H9 (cell line): Measurements from ENCODE around the gene FEZF2. TPM values are rescaled to one million over a fixed set of nuclear protein-coding genes. Genes with fewer than 3 reads are reported as not detected.

Experiments
- DNase-seq: peaks from one replicate; pipeline ENCODE4 v3.0.0-alpha.2; 2017
- H2AFZ ChIP-seq: one replicate; pipeline ENCODE4 v1.6.1; 2013; ENCODE audit warnings: mild to moderate bottlenecking, low read length, control low read depth, moderate library complexity
- H2AK5ac ChIP-seq: 2 replicates; pipeline ENCODE4 v1.6.1; 2013; ENCODE audit warnings: low read length, control low read depth, mixed read lengths; ENCODE audit not compliant: insufficient read length
- H2BK120ac ChIP-seq: one replicate; pipeline ENCODE4 v1.6.1; 2013; ENCODE audit warnings: low read depth, mild to moderate bottlenecking, low read length, control low read depth, inconsistent platforms; ENCODE audit not compliant: poor library complexity, severe bottlenecking
- H2BK12ac ChIP-seq: 2 replicates; pipeline ENCODE4 v1.6.1; 2013; ENCODE audit warnings: low read length, control low read depth, mixed read lengths, low read depth; ENCODE audit not compliant: insufficient read length
- H2BK15ac ChIP-seq: 2 replicates; pipeline ENCODE4 v1.6.1; 2013; ENCODE audit warnings: low read depth, low read length, control low read depth
- H2BK20ac ChIP-seq: one replicate; pipeline ENCODE4 v1.6.1; 2013; ENCODE audit warnings: low read depth, mild to moderate bottlenecking, low read length, control low read depth, inconsistent platforms; ENCODE audit not compliant: poor library complexity, severe bottlenecking
- H2BK5ac ChIP-seq: 2 replicates; pipeline ENCODE4 v1.6.1; 2013; ENCODE audit warnings: low read length, control low read depth, mixed read lengths; ENCODE audit not compliant: insufficient read length
- H3K14ac ChIP-seq: 2 replicates; pipeline ENCODE4 v1.6.1; 2013; ENCODE audit warnings: low read length, control low read depth; ENCODE audit not compliant: insufficient read depth
- H3K18ac ChIP-seq: 2 replicates; pipeline ENCODE4 v1.6.1; 2013; ENCODE audit warnings: low read depth, mild to moderate bottlenecking, mixed read lengths, low read length, control low read depth; ENCODE audit not compliant: insufficient read length
- H3K23ac ChIP-seq: 2 replicates; pipeline ENCODE4 v1.6.1; 2013; ENCODE audit warnings: low read length, control low read depth, mixed read lengths, low read depth; ENCODE audit not compliant: insufficient read length
- H3K23me2 ChIP-seq: 2 replicates; pipeline ENCODE4 v1.6.1; 2013; ENCODE audit warnings: low read depth, mild to moderate bottlenecking, mixed read lengths, low read length, control low read depth; ENCODE audit not compliant: insufficient read length, poor library complexity, severe bottlenecking
- H3K27ac ChIP-seq: 2 replicates; pipeline ENCODE4 v1.5.1; 2013; ENCODE audit warnings: low read length, control low read depth, mixed read lengths, low read depth; ENCODE audit not compliant: insufficient read length
- H3K27me3 ChIP-seq: 2 replicates; pipeline ENCODE4 v1.6.1; 2013; ENCODE audit warnings: low read length, control low read depth, inconsistent platforms; ENCODE audit not compliant: insufficient read depth
- H3K4ac ChIP-seq: 2 replicates; pipeline ENCODE4 v1.6.1; 2013; ENCODE audit warnings: low read depth, mild to moderate bottlenecking, control low read depth, inconsistent platforms, low read length, moderate library complexity
- H3K4me1 ChIP-seq: 2 replicates; pipeline ENCODE4 v1.6.1; 2013; ENCODE audit warnings: low read length, control low read depth, inconsistent platforms; ENCODE audit not compliant: insufficient read depth
- H3K4me2 ChIP-seq: 2 replicates; pipeline ENCODE4 v1.6.1; 2013; ENCODE audit warnings: low read length, control low read depth, mixed read lengths; ENCODE audit not compliant: insufficient read length, insufficient read depth
- H3K56ac ChIP-seq: 2 replicates; pipeline ENCODE4 v1.6.1; 2013; ENCODE audit warnings: low read depth, mild to moderate bottlenecking, mixed read lengths, low read length, control low read depth; ENCODE audit not compliant: insufficient read length
- H3K79me1 ChIP-seq: 2 replicates; pipeline ENCODE4 v1.6.1; 2013; ENCODE audit warnings: low read depth, mild to moderate bottlenecking, moderate library complexity, low read length, control low read depth, inconsistent platforms; ENCODE audit not compliant: insufficient read depth, poor library complexity, severe bottlenecking
- H3K79me2 ChIP-seq: 2 replicates; pipeline ENCODE4 v1.6.1; 2013; ENCODE audit warnings: low read length, control low read depth, inconsistent platforms; ENCODE audit not compliant: insufficient read depth
- H3K9ac ChIP-seq: 2 replicates; pipeline ENCODE4 v1.6.1; 2013; ENCODE audit warnings: low read length, control low read depth, mixed read lengths; ENCODE audit not compliant: insufficient read length; ENCODE audit errors: extremely low read depth
- H3K9me3 ChIP-seq: one replicate; pipeline ENCODE4 v1.6.1; 2013; ENCODE audit warnings: low read depth, low read length, inconsistent platforms; ENCODE audit not compliant: control insufficient read depth
- H3T11ph ChIP-seq: one replicate; pipeline ENCODE4 v1.6.1; 2013; ENCODE audit warnings: mild to moderate bottlenecking, low read length, control low read depth, inconsistent platforms
- H4K20me1 ChIP-seq: one replicate; pipeline ENCODE4 v1.6.1; 2013; ENCODE audit not compliant: control insufficient read depth, insufficient read length, insufficient read depth
- H4K5ac ChIP-seq: 2 replicates; pipeline ENCODE4 v1.6.1; 2013; ENCODE audit warnings: low read depth, mild to moderate bottlenecking, mixed read lengths, low read length, control low read depth; ENCODE audit not compliant: insufficient read length
- H4K8ac ChIP-seq: replicated peaks from 2 replicates; pipeline ENCODE4 v1.6.1; 2013; ENCODE audit warnings: low read length, control low read depth, mixed read lengths, low read depth; ENCODE audit not compliant: insufficient read length
- H4K91ac ChIP-seq: 2 replicates; pipeline ENCODE4 v1.6.1; 2013; ENCODE audit warnings: low read depth, mild to moderate bottlenecking, moderate library complexity, mixed read lengths, low read length, control low read depth; ENCODE audit not compliant: insufficient read length
- H3K27ac Mint-ChIP-seq, 3 experiments: 2 replicates in 2 of 3; 3 replicates in 1 of 3; pipeline ENCODE4 v1.8.0; 2020 to 2021; ENCODE audit warnings: mixed read lengths in 3 of 3, mild to moderate bottlenecking in 1 of 3, moderate library complexity in 1 of 3
- H3K27me3 Mint-ChIP-seq: 2 replicates; pipeline ENCODE4 v1.8.0; 2021; ENCODE audit warnings: low read depth, mild to moderate bottlenecking, moderate library complexity, mixed read lengths
- H3K36me3 Mint-ChIP-seq, 3 experiments: 2 replicates in 2 of 3; 3 replicates in 1 of 3; pipeline ENCODE4 v1.8.0; 2020 to 2021; ENCODE audit warnings: low read depth in 3 of 3, mixed read lengths in 3 of 3; ENCODE audit not compliant: insufficient read depth in 1 of 3
- H3K4me1 Mint-ChIP-seq, 2 experiments: 2 replicates each; pipeline ENCODE4 v1.8.0; 2020; ENCODE audit warnings: mixed read lengths in 2 of 2
- H3K4me3 Mint-ChIP-seq, 2 experiments: 2 replicates in 1 of 2; 3 replicates in 1 of 2; pipeline ENCODE4 v1.8.0; 2020 to 2021; ENCODE audit warnings: mild to moderate bottlenecking in 2 of 2, mixed read lengths in 2 of 2, moderate library complexity in 1 of 2
- H3K9me3 Mint-ChIP-seq, 2 experiments: 2 replicates in 1 of 2; 3 replicates in 1 of 2; pipeline ENCODE4 v1.8.0; 2020; ENCODE audit warnings: mild to moderate bottlenecking in 2 of 2, mixed read lengths in 2 of 2, moderate library complexity in 1 of 2
- WGBS: extraction: QIAGEN DNeasy Blood & Tissue Kit; methylation state at CpG from one replicate; pipeline ENCODE4 v1.1.7; 2013; ENCODE audit warnings: missing lambda C conversion rate, low lambda C conversion rate, mixed read lengths; ENCODE audit not compliant: insufficient read length; ENCODE audit errors: extremely low coverage; 5-methylcytosine and 5-hydroxymethylcytosine counted together
- total RNA-seq: library from RNA; stranded (reverse); gene quantifications from 2 replicates; pipeline ENCODE4 v1.2.1, GENCODE V29; 2021
- TF ChIP-seq, protein P1 (sequence below): fragments of 200-600 bp; sonication (generic); conservative IDR thresholded peaks from 3 replicates; pipeline ENCODE4 v1.8.0; 2021; ENCODE audit warnings: antibody characterized with exemption, mild to moderate bottlenecking

FEZF2 gene
- total RNA-seq, 1 experiment from 2014 or later, result 0.11 TPM

DNA sequence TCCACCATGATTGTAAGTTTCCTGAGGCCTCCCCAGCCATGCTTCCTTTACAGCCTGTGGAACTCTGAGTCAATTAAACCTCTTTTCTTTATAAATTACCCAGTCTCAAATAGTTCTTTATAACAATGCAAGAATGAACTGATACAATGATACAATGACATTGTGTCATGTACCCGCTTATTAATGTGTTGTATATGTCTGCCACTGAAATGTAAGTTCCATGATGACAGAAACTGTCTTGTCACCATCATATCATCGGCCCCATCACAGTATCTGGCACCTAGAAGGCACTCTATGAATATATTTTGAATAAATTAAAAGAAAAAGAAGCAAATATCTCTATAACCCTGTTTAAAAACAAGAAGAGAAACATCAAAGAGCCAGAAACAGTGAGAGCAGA, 29.6 kb downstream of the FEZF2 start:
- Histone ChIP-seq H3K27ac (no peak overlapping the region), H2AK5ac (no peak overlapping the region), H3K4ac (no peak overlapping the region), H4K8ac (no peak overlapping the region), H3K9ac (no peak overlapping the region), H3K18ac (no peak overlapping the region), H2AFZ (no peak overlapping the region), H3K4me2 (no peak overlapping the region), H3K4me1 (no peaks in the 10 kb centered on the region), H3T11ph (no peak overlapping the region), H3K23me2 (no peaks in the 10 kb centered on the region), H3K23ac (no peak overlapping the region), H3K9me3 (no peaks in the 10 kb centered on the region), H3K14ac (no peak overlapping the region), H3K79me1 (no peaks in the 10 kb centered on the region), H4K91ac (no peak overlapping the region), H2BK120ac (no peak overlapping the region), H3K27me3 (no peaks in the 10 kb centered on the region), H3K56ac (no peak overlapping the region), H4K5ac (no peak overlapping the region), H2BK5ac (no peak overlapping the region), H3K79me2 (no peaks in the 10 kb centered on the region), H4K20me1 (no peaks in the 10 kb centered on the region), H2BK15ac (no peak overlapping the region), H2BK12ac (no peak overlapping the region), H2BK20ac (no peak overlapping the region)
- Mint-ChIP-seq H3K27me3 (peaks cover 18% of the 10 kb centered on the region), H3K27ac (no peak overlapping the region), H3K4me3 (no peak overlapping the region), H3K4me1 (no peaks in the 10 kb centered on the region), H3K36me3 (no peaks in the 10 kb centered on the region; a peak in 1 of 7 replicates), H3K9me3 (no peaks in the 10 kb centered on the region)
- TF ChIP-seq, protein P1, sequence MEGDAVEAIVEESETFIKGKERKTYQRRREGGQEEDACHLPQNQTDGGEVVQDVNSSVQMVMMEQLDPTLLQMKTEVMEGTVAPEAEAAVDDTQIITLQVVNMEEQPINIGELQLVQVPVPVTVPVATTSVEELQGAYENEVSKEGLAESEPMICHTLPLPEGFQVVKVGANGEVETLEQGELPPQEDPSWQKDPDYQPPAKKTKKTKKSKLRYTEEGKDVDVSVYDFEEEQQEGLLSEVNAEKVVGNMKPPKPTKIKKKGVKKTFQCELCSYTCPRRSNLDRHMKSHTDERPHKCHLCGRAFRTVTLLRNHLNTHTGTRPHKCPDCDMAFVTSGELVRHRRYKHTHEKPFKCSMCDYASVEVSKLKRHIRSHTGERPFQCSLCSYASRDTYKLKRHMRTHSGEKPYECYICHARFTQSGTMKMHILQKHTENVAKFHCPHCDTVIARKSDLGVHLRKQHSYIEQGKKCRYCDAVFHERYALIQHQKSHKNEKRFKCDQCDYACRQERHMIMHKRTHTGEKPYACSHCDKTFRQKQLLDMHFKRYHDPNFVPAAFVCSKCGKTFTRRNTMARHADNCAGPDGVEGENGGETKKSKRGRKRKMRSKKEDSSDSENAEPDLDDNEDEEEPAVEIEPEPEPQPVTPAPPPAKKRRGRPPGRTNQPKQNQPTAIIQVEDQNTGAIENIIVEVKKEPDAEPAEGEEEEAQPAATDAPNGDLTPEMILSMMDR, result no peak
- WGBS, result no CpG with 5 or more reads among the region's 2 CpGs
- DNase-seq, result no peak
